Measurements from ENCODE around the gene IRAK3.
"Not testable (repeated sequence)": the region's sequence is repeated elsewhere in the genome, so short reads cannot be mapped to it uniquely, and the experiment has no call there.

IRAK3 gene

GRCh38 chr12:66301944-66302826 is 113.2 kb downstream of the IRAK3 start, which contains the start of gene HELB:
Gene HELB (plus strand): TSS chr12:66302493. CDS start chr12:66302604, 111 bp downstream.
- Histone ChIP-seq H3K4me3 (peak within 1 kb of the TSS; percentile 77), H3K27me3 (no peaks in the 10 kb centered on the region), H3K4me1 (peaks cover 32% of the 10 kb centered on the region), H3K9me3 (no peaks in the 10 kb centered on the region), H3K36me3 (0 out of 2 replicates have a peak, but pooled peaks cover 4% of the 10 kb centered on the region), H3K27ac (peak within 1 kb of the TSS; percentile 77), H4K20me1 (no peaks in the 10 kb centered on the region), H3K9ac (peak within 1 kb of the TSS; percentile 76), H3K4me2 (peak within 1 kb of the TSS; percentile 91)
- no peak for TF ChIP-seq Cebpa-rat (IDR thresholded peaks at IDR 0.05)

DNA sequence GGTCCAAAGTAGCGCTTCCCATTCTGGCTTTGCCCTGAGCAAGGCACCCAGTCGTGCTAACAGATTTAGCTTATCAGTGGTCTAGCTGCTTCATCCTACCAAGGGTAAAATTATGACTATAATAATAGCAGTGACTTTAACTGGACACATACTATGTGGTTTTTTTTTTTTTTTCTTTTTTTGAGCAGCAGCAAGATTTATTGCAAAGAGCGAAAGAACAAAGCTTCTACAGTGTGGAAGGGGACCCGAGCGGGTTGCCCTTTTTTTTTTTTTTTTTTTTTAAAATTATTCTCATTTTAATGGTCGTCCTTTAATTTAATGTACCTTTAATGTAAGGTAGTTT is 113.8 kb downstream of the IRAK3 start:
- peaks cover 8% of the 10 kb centered on the region for H3K36me3 ChIP-seq
- peaks cover 32% of the 10 kb centered on the region for H3K4me1 ChIP-seq
- peak overlapping the region; percentile 77 for H3K27ac ChIP-seq
- H3K9me3 ChIP-seq = no peaks in the 10 kb centered on the region
- peak overlapping the region; percentile 77 for H3K4me3 ChIP-seq
- TF ChIP-seq Cebpa-rat (IDR thresholded peaks at IDR 0.05) = no peak
- H3K9ac ChIP-seq = peak overlapping the region; percentile 76
- no peaks in the 10 kb centered on the region for H3K27me3 ChIP-seq
- H4K20me1 ChIP-seq = no peaks in the 10 kb centered on the region
- H3K4me2 ChIP-seq = peak overlapping the region; percentile 91

- H3K4me1 ChIP-seq = peaks cover 32% of the 10 kb centered on the region
These were observed 114.3 kb downstream of the IRAK3 start for GRCh38 chr12:66303316-66303804.

More at GRCh38 chr12:66303316-66303804, 114.3 kb downstream of the IRAK3 start:
- not testable (repeated sequence) for H3K9ac ChIP-seq, H3K27ac ChIP-seq, H3K27me3 ChIP-seq, H4K20me1 ChIP-seq, H3K9me3 ChIP-seq
- Histone ChIP-seq H3K36me3 (peaks cover 13% of the 10 kb centered on the region), H3K4me3 (peak overlapping the region; percentile 77; the same call in 1 of the 2 replicates), H3K4me2 (peak overlapping the region; percentile 91)
